GM23248 (cell line): ENCODE measurements around the gene FKBP9. TPM values are rescaled to one million over a fixed set of nuclear protein-coding genes. Genes with fewer than 3 reads are reported as not detected.
A peak's percentile ranks its signal among the peaks of the same experiment; 100 is the strongest.

Source experiments
- DNase-seq: peaks from one replicate; pipeline ENCODE4 v3.0.0-alpha.2; 2015
- H2AFZ ChIP-seq: fragments of 200-600 bp; sonication (generic); 2 replicates; pipeline ENCODE4 v1.6.1; 2016; ENCODE audit warnings: antibody characterized with exemption
- H3F3A ChIP-seq: fragments of 200-600 bp; sonication (generic); 2 replicates; pipeline ENCODE4 v1.6.1; 2016; ENCODE audit warnings: mild to moderate bottlenecking, antibody characterized with exemption, mixed run types; ENCODE audit not compliant: insufficient read depth
- H3K27ac ChIP-seq: fragments of 200-600 bp; sonication (generic); 2 replicates; pipeline ENCODE4 v1.5.1; 2016; ENCODE audit warnings: mild to moderate bottlenecking
- H3K27me3 ChIP-seq: fragments of 200-600 bp; sonication (generic); replicated peaks from 2 replicates; pipeline ENCODE4 v1.6.1; 2016; ENCODE audit warnings: mild to moderate bottlenecking; ENCODE audit not compliant: insufficient read depth
- H3K36me3 ChIP-seq: fragments of 200-600 bp; sonication (generic); 2 replicates; pipeline ENCODE4 v1.6.1; 2016; ENCODE audit warnings: low read depth, mild to moderate bottlenecking
- H3K4me1 ChIP-seq: fragments of 200-600 bp; sonication (generic); 2 replicates; pipeline ENCODE4 v1.6.1; 2016; ENCODE audit warnings: mild to moderate bottlenecking; ENCODE audit not compliant: insufficient read depth
- H3K4me2 ChIP-seq: fragments of 200-600 bp; sonication (generic); one replicate; pipeline ENCODE4 v1.6.1; 2016; ENCODE audit warnings: mild to moderate bottlenecking; ENCODE audit not compliant: unreplicated experiment
- H3K4me3 ChIP-seq: fragments of 200-600 bp; sonication (generic); 2 replicates; pipeline ENCODE4 v1.5.1; 2016; ENCODE audit warnings: mild to moderate bottlenecking
- H3K79me2 ChIP-seq: fragments of 200-600 bp; sonication (generic); 2 replicates; pipeline ENCODE4 v1.6.1; 2016; ENCODE audit warnings: mild to moderate bottlenecking; ENCODE audit not compliant: insufficient read depth
- H3K9ac ChIP-seq: fragments of 200-600 bp; sonication (generic); 2 replicates; pipeline ENCODE4 v1.6.1; 2016; ENCODE audit warnings: mild to moderate bottlenecking
- H3K9me2 ChIP-seq: fragments of 200-600 bp; sonication (generic); 2 replicates; pipeline ENCODE4 v1.6.1; 2016; ENCODE audit warnings: mixed run types, mild to moderate bottlenecking, moderate library complexity; ENCODE audit not compliant: insufficient read depth
- H3K9me3 ChIP-seq: fragments of 200-600 bp; sonication (generic); one replicate; pipeline ENCODE4 v1.6.1; 2017; ENCODE audit warnings: low read depth
- H4K20me1 ChIP-seq: fragments of 200-600 bp; sonication (generic); 2 replicates; pipeline ENCODE4 v1.6.0; 2016; ENCODE audit not compliant: insufficient read depth
- EZH2 ChIP-seq: fragments of 200-600 bp; sonication (generic); IDR thresholded peaks from 2 replicates; pipeline ENCODE4 v1.6.1; 2018; ENCODE audit warnings: antibody characterized with exemption, mild to moderate bottlenecking; ENCODE audit not compliant: insufficient read depth, poor library complexity, severe bottlenecking
- EZH2phosphoT487 ChIP-seq: fragments of 200-600 bp; sonication (generic); IDR thresholded peaks from 2 replicates; pipeline ENCODE4 v1.6.1; 2018; ENCODE audit warnings: antibody characterized with exemption, moderate library complexity, mild to moderate bottlenecking, low read depth; ENCODE audit not compliant: insufficient read depth
- WGBS, 2 experiments: methylation state at CpG; one replicate each; pipeline ENCODE4 v1.1.6; 2015 to 2017; ENCODE audit warnings: low lambda C conversion rate in 2 of 2, low coverage in 1 of 2; ENCODE audit errors: missing lambda C conversion rate in 2 of 2; 5-methylcytosine and 5-hydroxymethylcytosine counted together
- in situ Hi-C: fragments of 300-500 bp; cut with MboI; formaldehyde crosslinking; loops from 2 replicates; pipeline ENCODE4 v1.15.0; 2020
- polyA plus RNA-seq: library from polyadenylated mRNA; unstranded; fragments of >200 nt; fragmentation: Nextera tagmentation; extraction: Ambion mirVana; gene quantifications from 2 replicates; pipeline ENCODE4 v1.2.1, GENCODE V29; 2016
- total RNA-seq: library from RNA; depleted of rRNA; stranded (reverse); fragments of >200 nt; shearing (Covaris generic); gene quantifications from 2 replicates; pipeline ENCODE4 v1.2.3, GENCODE V29; 2014

Gene FKBP9
- total and polyA plus RNA-seq, 2 experiments from 2014 or later = 350 to 556 TPM

- DNase-seq = no peak
- H2AFZ ChIP-seq = no peak overlapping the region
- TF ChIP-seq EZH2phosphoT487 (no peak), EZH2 (no peak)
- in situ Hi-C loops = no loop called here
- no peaks in the 10 kb centered on the region for H3K27me3 ChIP-seq
- H3K36me3 ChIP-seq = peaks cover 49% of the 10 kb centered on the region
- no peak overlapping the region for H3K27ac ChIP-seq
- H3K4me3 ChIP-seq = no peak overlapping the region
- H3K9me3 ChIP-seq = no peaks in the 10 kb centered on the region
- 77 to 80% methylated on average over 13 of the region's 13 CpGs for WGBS, 2 experiments
- H3K9me2 ChIP-seq = no peaks in the 10 kb centered on the region
- H4K20me1 ChIP-seq = peaks cover 6% of the 10 kb centered on the region; the same call in 1 of the 2 replicates
- no peaks in the 10 kb centered on the region for H3K4me1 ChIP-seq
- H3F3A ChIP-seq = peaks cover 10% of the 10 kb centered on the region; the same call in 1 of the 2 replicates
- no peak overlapping the region for H3K4me2 ChIP-seq
- peaks cover 96% of the 10 kb centered on the region for H3K79me2 ChIP-seq
- no peak overlapping the region for H3K9ac ChIP-seq
Measured at GRCh38 chr7:32929430-32930143, 27.7 kb upstream of the FKBP9 start.

- Histone ChIP-seq H3K79me2 (peaks cover 96% of the 10 kb centered on the region), H3K27me3 (no peaks in the 10 kb centered on the region), H3F3A (peaks cover 6% of the 10 kb centered on the region; the same call in 1 of the 2 replicates), H3K9me2 (no peaks in the 10 kb centered on the region), H3K27ac (no peak overlapping the region), H4K20me1 (peaks cover 6% of the 10 kb centered on the region; the same call in 1 of the 2 replicates), H3K9me3 (no peaks in the 10 kb centered on the region), H3K36me3 (peaks cover 48% of the 10 kb centered on the region), H3K9ac (no peak overlapping the region), H3K4me1 (no peaks in the 10 kb centered on the region), H3K4me3 (no peak overlapping the region), H3K4me2 (no peak overlapping the region), H2AFZ (no peak overlapping the region)
- DNase-seq = no peak
- no peak for TF ChIP-seq EZH2
- no peak for TF ChIP-seq EZH2phosphoT487
- WGBS, 2 experiments = 94 to 95% methylated on average over 7 of the region's 7 CpGs
- in situ Hi-C loops = no loop called here
Measured at GRCh38 chr7:32930378-32930777, 26.9 kb upstream of the FKBP9 start.

DNA sequence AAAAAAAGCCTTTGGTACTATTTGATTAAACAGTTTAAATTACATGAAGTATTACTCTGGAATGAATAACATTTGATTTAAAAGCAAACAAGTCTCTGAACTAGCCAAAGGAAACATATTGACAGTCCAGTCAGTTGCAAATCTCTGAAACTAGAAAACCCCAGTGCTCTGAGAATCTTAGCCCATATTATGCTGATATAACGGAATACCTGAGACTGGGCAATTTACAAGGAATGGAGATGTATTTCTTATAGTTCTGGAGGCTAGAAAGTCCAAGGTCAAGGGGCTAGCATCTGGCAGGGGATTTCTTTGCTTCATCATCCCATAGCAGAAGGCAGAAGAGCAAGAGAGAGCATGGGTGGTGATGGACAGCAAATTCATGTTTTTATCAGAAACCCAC lies 21.7 kb upstream of the FKBP9 start:
- TF ChIP-seq EZH2phosphoT487 (no peak), EZH2 (no peak)
- WGBS, 2 experiments = 55 to 74% methylated on average over 1 of the region's 1 CpG
- Histone ChIP-seq H3F3A (peaks cover 31% of the 10 kb centered on the region), H3K4me3 (no peak overlapping the region), H3K27me3 (no peaks in the 10 kb centered on the region), H3K9me2 (no peaks in the 10 kb centered on the region), H3K79me2 (peaks cover 100% of the 10 kb centered on the region), H3K4me1 (peaks cover 20% of the 10 kb centered on the region), H2AFZ (no peak overlapping the region), H3K9ac (no peak overlapping the region), H3K36me3 (peaks cover 15% of the 10 kb centered on the region), H4K20me1 (peaks cover 28% of the 10 kb centered on the region), H3K9me3 (no peaks in the 10 kb centered on the region), H3K27ac (no peak overlapping the region), H3K4me2 (no peak overlapping the region)
- DNase-seq = no peak
- in situ Hi-C loops = no loop called here

GRCh38 chr7:32936689-32937088 lies 20.6 kb upstream of the FKBP9 start:
- 35 to 45% methylated on average over 3 of the region's 3 CpGs for WGBS, 2 experiments
- Histone ChIP-seq H3K9ac (no peak overlapping the region), H3K79me2 (peaks cover 100% of the 10 kb centered on the region), H2AFZ (no peak overlapping the region), H3K9me3 (no peaks in the 10 kb centered on the region), H4K20me1 (peaks cover 22% of the 10 kb centered on the region), H3K4me1 (peaks cover 20% of the 10 kb centered on the region), H3K4me3 (no peak overlapping the region), H3K4me2 (no peak overlapping the region), H3K27me3 (no peaks in the 10 kb centered on the region), H3K27ac (peak overlapping the region; percentile 52), H3K36me3 (peaks cover 9% of the 10 kb centered on the region), H3K9me2 (no peaks in the 10 kb centered on the region), H3F3A (peaks cover 37% of the 10 kb centered on the region)
- in situ Hi-C loops = no loop called here
- TF ChIP-seq EZH2 = no peak
- TF ChIP-seq EZH2phosphoT487 = no peak
- peak; percentile 25 for DNase-seq
